Measurements from ENCODE around the gene PRR5L.

Gene PRR5L

GRCh38 chr11:36352922-36353321 is 56.8 kb downstream of the PRR5L start:
- no peak for DNase-seq (ENCODE audit: low read depth, low spot score)
- no peak overlapping the region for H3K27ac ChIP-seq

- no peak for DNase-seq (ENCODE audit: low read depth, low spot score)
- no peak overlapping the region for H3K27ac ChIP-seq
These were observed 58.3 kb downstream of the PRR5L start for GRCh38 chr11:36354221-36355003.

GRCh38 chr11:36356201-36356600 is 60.1 kb downstream of the PRR5L start:
- no peak overlapping the region for H3K27ac ChIP-seq
- no peak for DNase-seq (ENCODE audit: low read depth, low spot score)

GRCh38 chr11:36357831-36358230 is 61.7 kb downstream of the PRR5L start:
- DNase-seq (ENCODE audit: low read depth, low spot score), result no peak
- H3K27ac ChIP-seq, result no peak overlapping the region

- DNase-seq (ENCODE audit: low read depth, low spot score), result no peak
These were observed 62.3 kb downstream of the PRR5L start for GRCh38 chr11:36358436-36358835.

GRCh38 chr11:36360318-36360717 is 64.2 kb downstream of the PRR5L start:
- H3K27ac ChIP-seq, result no peak overlapping the region
- no peak for DNase-seq (ENCODE audit: low read depth, low spot score)

More at GRCh38 chr11:36358436-36358835, 62.3 kb downstream of the PRR5L start:
- H3K27ac ChIP-seq, result no peak overlapping the region

GRCh38 chr11:36360826-36361415 is 64.8 kb downstream of the PRR5L start:
- peak overlapping the region; percentile 89 for H3K27ac ChIP-seq
- no peak for DNase-seq (ENCODE audit: low read depth, low spot score)

GRCh38 chr11:36361472-36361871 is 65.4 kb downstream of the PRR5L start:
- H3K27ac ChIP-seq, result peak overlapping the region; percentile 89
- DNase-seq (ENCODE audit: low read depth, low spot score), result no peak

- peak overlapping the region; percentile 89 for H3K27ac ChIP-seq
- DNase-seq (ENCODE audit: low read depth, low spot score), result peak; percentile 81
These were observed 65.9 kb downstream of the PRR5L start for GRCh38 chr11:36361901-36362391.

DNA sequence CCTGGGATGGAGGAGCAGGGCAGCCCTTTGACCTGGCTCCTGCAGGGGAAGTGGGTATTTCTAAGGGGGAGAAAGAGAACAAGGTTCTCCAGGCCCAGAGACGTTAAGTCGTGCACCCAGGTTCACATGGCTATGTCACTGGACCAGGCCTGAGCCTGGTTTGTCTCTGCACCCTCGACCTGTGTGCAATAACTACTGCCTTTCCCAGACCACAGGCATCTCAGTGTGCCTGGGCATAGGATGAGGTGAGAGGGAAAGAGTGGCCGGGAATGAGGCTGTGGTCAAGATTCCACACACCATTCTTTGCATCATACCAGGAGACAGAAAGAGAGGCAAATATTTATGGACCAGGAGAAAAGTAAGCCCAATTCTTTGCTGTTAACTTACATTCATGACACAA is 66.8 kb downstream of the PRR5L start:
- peak overlapping the region; percentile 89 for H3K27ac ChIP-seq

DNA sequence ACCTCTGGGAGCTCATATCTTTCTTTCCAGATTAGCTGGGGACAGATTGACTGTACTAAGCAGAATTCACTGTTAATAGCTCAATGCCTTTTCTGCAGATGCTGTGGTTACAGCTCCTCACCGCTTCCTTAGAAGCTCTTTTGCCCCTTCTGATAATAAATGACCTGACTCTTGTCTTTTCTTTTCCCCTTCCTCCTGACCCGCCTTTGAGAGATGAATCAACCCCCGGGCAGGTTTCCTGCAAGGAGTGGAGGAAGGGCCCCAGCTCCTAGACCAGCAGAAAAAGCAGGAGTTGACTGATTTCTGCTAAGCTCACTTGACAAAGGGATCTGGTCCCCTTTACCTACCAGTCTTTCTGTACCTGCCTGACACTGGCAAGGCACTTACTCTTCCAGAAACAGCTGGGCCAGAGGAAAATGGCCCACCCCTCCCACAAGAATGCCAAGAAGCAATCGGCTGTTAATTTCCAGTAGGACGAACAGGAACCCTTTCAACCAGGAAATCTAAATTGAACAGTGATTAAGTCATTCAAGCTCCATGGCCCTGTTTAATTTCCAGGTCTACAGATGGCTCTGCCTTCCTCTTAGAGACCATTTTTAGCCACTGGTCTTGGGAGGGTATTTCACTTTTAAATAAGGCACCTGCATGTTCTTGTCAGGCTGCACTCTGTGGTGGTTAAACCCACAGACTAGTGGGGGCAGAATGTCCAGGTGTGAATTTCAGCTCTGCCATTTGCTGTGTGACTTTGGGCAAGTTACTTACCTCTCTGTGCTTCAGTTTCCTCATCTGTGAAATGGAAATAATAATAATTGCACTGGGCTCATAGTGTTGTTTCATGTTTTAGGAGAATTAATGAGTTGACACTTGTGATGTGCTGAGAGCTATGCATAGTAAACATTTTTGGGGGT is 67.5 kb downstream of the PRR5L start:
- H3K27ac ChIP-seq, result peak overlapping the region; percentile 89
- DNase-seq (ENCODE audit: low read depth, low spot score), result no peak

More for the DNA sequence above, 66.8 kb downstream of the PRR5L start:
- no peak for DNase-seq (ENCODE audit: low read depth, low spot score)

GRCh38 chr11:36364551-36365325 is 68.7 kb downstream of the PRR5L start:
- peak; percentile 54 for DNase-seq (ENCODE audit: low read depth, low spot score)

GRCh38 chr11:36365907-36366306 is 69.8 kb downstream of the PRR5L start:
- H3K27ac ChIP-seq, result no peak overlapping the region
- no peak for DNase-seq (ENCODE audit: low read depth, low spot score)

More at GRCh38 chr11:36364551-36365325, 68.7 kb downstream of the PRR5L start:
- peak overlapping the region; percentile 89 for H3K27ac ChIP-seq

DNA sequence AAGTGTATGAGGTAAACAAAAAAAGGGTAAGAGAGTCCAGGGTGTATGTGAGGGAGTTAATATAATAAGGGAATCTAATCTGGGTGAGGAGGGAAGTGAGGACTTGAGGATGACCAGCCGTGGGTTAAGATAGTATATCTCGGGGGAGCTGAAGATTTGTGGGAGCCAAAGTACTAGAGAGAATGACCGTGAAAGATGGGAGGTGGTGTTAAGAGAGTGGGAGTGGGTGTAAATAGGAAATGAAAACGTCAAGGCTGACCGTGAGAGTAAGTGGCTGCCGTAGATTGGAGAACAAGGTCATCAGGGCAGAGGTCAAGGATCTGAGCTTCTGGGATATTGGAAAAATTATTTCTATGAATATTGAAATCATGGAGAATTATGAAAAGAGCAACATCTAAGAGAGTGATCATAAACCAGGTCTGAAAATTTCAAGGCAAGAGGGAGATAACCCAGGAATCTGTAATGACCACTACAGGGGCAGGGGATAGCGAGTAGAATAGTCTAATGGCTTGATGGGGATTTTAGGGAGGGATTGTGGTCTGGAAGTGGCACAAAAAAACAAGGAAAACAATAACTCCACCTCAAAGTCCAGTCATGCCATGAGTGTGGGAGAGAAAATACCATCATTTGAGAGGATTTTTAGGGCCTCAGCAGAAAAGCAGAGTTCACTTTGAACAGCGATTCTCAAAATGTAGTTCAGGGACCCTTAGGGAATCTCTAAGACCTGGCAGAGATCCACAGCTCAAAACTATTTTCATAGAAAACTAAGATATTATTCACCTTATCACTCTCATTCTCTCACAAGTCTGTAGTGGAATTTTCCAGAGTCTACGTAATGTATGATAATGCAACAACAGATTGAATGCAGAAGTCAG is 72.0 kb downstream of the PRR5L start:
- DNase-seq (ENCODE audit: low read depth, low spot score), result no peak
- no peak overlapping the region for H3K27ac ChIP-seq

DNA sequence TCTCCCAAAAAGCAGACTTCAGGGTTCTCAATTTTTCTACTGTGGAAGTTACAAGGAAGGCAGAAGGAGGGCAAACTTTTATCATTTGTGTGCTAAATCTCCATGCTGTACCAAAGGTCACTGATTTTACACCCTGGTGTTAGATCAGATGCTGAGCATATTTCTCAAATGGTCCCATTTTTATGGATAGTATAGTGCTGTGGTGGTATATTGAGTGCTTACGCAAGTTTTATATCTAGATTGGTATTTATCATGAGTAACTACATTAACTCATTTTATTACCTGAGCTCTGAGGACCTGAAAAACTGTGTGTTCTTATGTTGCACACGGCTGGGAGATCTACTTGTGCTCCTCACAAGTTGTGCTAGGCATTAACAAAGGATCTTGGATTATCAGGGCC is 75.1 kb downstream of the PRR5L start:
- no peak for DNase-seq (ENCODE audit: low read depth, low spot score)
- H3K27ac ChIP-seq, result no peak overlapping the region

DNA sequence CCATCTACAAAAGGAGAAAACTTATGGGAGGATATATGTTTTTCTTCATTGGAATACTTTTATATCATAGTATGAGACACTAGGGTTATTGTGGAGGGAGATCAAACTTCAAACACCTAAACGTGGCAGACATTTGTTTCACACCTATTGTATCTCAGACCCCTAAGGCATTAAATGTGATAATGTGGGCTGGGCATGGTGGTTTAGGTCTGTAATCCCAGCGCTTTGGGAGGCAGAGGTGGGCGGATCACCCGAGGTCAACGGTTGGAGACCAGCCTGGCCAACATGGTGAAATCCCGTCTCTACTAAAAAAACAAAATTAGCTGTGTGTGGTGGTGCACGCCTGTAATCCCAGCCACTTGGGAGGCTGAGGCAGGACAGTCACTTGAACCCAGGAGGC is 75.5 kb downstream of the PRR5L start:
- no peak for DNase-seq (ENCODE audit: low read depth, low spot score)
- no peak overlapping the region for H3K27ac ChIP-seq

DNA sequence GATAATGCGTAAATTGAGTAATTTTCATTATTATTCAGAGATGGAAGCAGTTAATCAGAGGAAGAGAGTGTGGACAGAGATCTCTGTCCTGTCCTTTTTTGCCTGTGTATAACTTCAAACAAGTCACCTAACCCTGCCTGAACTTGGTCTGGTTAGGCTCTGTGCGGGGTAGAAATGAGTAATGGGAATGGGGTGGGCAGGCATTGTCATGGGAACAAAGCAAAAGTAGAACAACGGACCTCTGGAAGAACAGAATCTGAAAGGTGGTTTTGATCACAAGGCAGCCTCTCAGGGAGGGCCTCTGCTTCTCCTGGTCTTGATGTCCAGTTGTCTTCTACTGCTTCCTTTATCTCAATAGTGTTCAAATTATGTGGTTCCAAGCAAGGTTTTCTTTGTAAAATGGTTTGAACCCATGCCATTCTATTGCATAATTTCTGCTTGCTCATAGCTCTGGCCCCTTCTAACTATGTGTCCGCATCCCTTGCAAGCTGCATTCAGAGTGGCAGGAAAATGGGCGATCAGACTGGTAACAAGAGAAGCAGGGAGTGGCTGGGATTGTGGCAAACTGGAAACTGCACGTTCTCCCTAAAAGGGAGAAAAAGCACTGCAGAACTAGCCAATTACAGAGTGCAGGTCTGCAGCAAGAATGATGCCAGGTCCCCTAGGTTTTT is 76.1 kb downstream of the PRR5L start:
- DNase-seq (ENCODE audit: low read depth, low spot score), result no peak
- no peak overlapping the region for H3K27ac ChIP-seq
